SU-DHL-6 (cell line): ENCODE data around the gene SLC19A2.

Experiments
- H2AFZ ChIP-seq: fragments of 200-600 bp; sonication (generic); 2 replicates; pipeline ENCODE4 v1.6.1; 2014; ENCODE audit warnings: low read depth, mild to moderate bottlenecking, moderate library complexity, mixed read lengths, antibody characterized with exemption, low read length; ENCODE audit not compliant: severe bottlenecking
- H3F3A ChIP-seq: fragments of 200-600 bp; shearing (Covaris generic); 2 replicates; pipeline ENCODE4 v1.6.0; 2016; ENCODE audit warnings: antibody characterized with exemption, mild to moderate bottlenecking; ENCODE audit not compliant: insufficient read depth
- H3K27ac ChIP-seq: fragments of 200-600 bp; sonication (generic); 2 replicates; pipeline ENCODE4 v1.5.1; 2016; ENCODE audit warnings: low read depth, mild to moderate bottlenecking, low read length, moderate library complexity, mixed read lengths
- H3K27me3 ChIP-seq: fragments of 200-600 bp; sonication (generic), shearing (Covaris generic); 2 replicates; pipeline ENCODE4 v1.6.0; 2014; ENCODE audit warnings: mild to moderate bottlenecking, low read length
- H3K36me3 ChIP-seq: fragments of 200-600 bp; sonication (generic); 2 replicates; pipeline ENCODE4 v1.6.1; 2014; ENCODE audit warnings: mild to moderate bottlenecking, low read length, mixed read lengths
- H3K4me2 ChIP-seq: fragments of 300-600, 200-600 bp; shearing (Covaris generic), sonication (generic); 2 replicates; pipeline ENCODE4 v1.6.0; 2014; ENCODE audit warnings: low read length, low read depth, mild to moderate bottlenecking; ENCODE audit not compliant: poor library complexity, severe bottlenecking
- H3K4me3 ChIP-seq: fragments of 200-600 bp; sonication (generic); 2 replicates; pipeline ENCODE4 v1.5.1; 2014; ENCODE audit warnings: antibody characterized with exemption, low read length, mild to moderate bottlenecking, mixed read lengths; ENCODE audit not compliant: insufficient read depth, poor library complexity, severe bottlenecking
- H3K79me2 ChIP-seq: fragments of 200-600 bp; sonication (generic); 2 replicates; pipeline ENCODE4 v1.6.1; 2014; ENCODE audit warnings: mild to moderate bottlenecking, low read length, moderate library complexity; ENCODE audit not compliant: insufficient read depth
- H3K9ac ChIP-seq: fragments of 200-600 bp; sonication (generic); 2 replicates; pipeline ENCODE4 v1.7.0; 2014; ENCODE audit warnings: mild to moderate bottlenecking, low read length
- H3K9me2 ChIP-seq: fragments of 200-600 bp; sonication (generic); replicated peaks from 2 replicates; pipeline ENCODE4 v1.6.1; 2014; ENCODE audit warnings: low read length; ENCODE audit not compliant: insufficient read depth
- H3K9me3 ChIP-seq: fragments of 200-600 bp; sonication (generic); 2 replicates; pipeline ENCODE4 v1.6.1; 2014; ENCODE audit warnings: low read length, mixed read lengths; ENCODE audit not compliant: insufficient read depth
- H4K20me1 ChIP-seq: fragments of 200-600 bp; sonication (generic); 2 replicates; pipeline ENCODE4 v1.6.1; 2014; ENCODE audit warnings: low read depth, mild to moderate bottlenecking, antibody characterized with exemption, low read length, moderate library complexity, mixed read lengths
- CTCF ChIP-seq: fragments of 200-600 bp; sonication (generic); IDR thresholded peaks from one replicate; pipeline ENCODE4 v1.5.1; 2017; ENCODE audit warnings: antibody characterized with exemption, mild to moderate bottlenecking, low read length, moderate library complexity; ENCODE audit not compliant: insufficient read depth, poor library complexity, severe bottlenecking
- EZH2phosphoT487 ChIP-seq: fragments of 200-600 bp; sonication (generic), shearing (Covaris generic); conservative IDR thresholded peaks from 2 replicates; pipeline ENCODE4 v1.6.1; 2018; ENCODE audit warnings: mild to moderate bottlenecking, antibody characterized with exemption, low read length, moderate library complexity, mixed read lengths

The SLC19A2 gene

GRCh38 chr1:169462385-169462784, 23.4 kb downstream of the SLC19A2 start:
- no peaks in the 10 kb centered on the region for H3K9me2 ChIP-seq
- no peak overlapping the region for H3K4me2 ChIP-seq
- no peak overlapping the region for H3K27ac ChIP-seq
- no peak for TF ChIP-seq CTCF
- no peak for TF ChIP-seq EZH2phosphoT487
- H4K20me1 ChIP-seq = no peaks in the 10 kb centered on the region
- H2AFZ ChIP-seq = no peak overlapping the region
- no peak overlapping the region for H3K9ac ChIP-seq
- H3F3A ChIP-seq = no peaks in the 10 kb centered on the region
- H3K36me3 ChIP-seq = no peaks in the 10 kb centered on the region
- H3K27me3 ChIP-seq = no peaks in the 10 kb centered on the region
- H3K4me3 ChIP-seq = no peak overlapping the region
- no peaks in the 10 kb centered on the region for H3K79me2 ChIP-seq
- peaks cover 2% of the 10 kb centered on the region; the same call in 1 of the 2 replicates for H3K9me3 ChIP-seq

- TF ChIP-seq EZH2phosphoT487 = no peak
- TF ChIP-seq CTCF = no peak
- Histone ChIP-seq H3K4me2 (no peak overlapping the region), H2AFZ (no peak overlapping the region)
Measured at GRCh38 chr1:169461390-169462000, 24.2 kb downstream of the SLC19A2 start.

GRCh38 chr1:169460191-169460833, 25.4 kb downstream of the SLC19A2 start:
- Histone ChIP-seq H3K4me3 (no peak overlapping the region), H3K79me2 (no peaks in the 10 kb centered on the region)

More at GRCh38 chr1:169461390-169462000, 24.2 kb downstream of the SLC19A2 start:
- H3K79me2 ChIP-seq = no peaks in the 10 kb centered on the region
- no peak overlapping the region for H3K27ac ChIP-seq
- 0 out of 2 replicates have a peak, but pooled peaks cover 2% of the 10 kb centered on the region for H3K36me3 ChIP-seq
- H3K27me3 ChIP-seq = no peaks in the 10 kb centered on the region
- H4K20me1 ChIP-seq = no peaks in the 10 kb centered on the region
- H3K9me2 ChIP-seq = no peaks in the 10 kb centered on the region
- no peak overlapping the region for H3K4me3 ChIP-seq
- no peaks in the 10 kb centered on the region for H3F3A ChIP-seq
- peaks cover 8% of the 10 kb centered on the region; the same call in 1 of the 2 replicates for H3K9me3 ChIP-seq
- H3K9ac ChIP-seq = no peak overlapping the region

More at GRCh38 chr1:169460191-169460833, 25.4 kb downstream of the SLC19A2 start:
- H3K4me2 ChIP-seq = no peak overlapping the region
- no peak overlapping the region for H3K9ac ChIP-seq
- H3K36me3 ChIP-seq = 0 out of 2 replicates have a peak, but pooled peaks cover 2% of the 10 kb centered on the region
- H3F3A ChIP-seq = no peaks in the 10 kb centered on the region
- no peaks in the 10 kb centered on the region for H4K20me1 ChIP-seq
- no peak overlapping the region for H3K27ac ChIP-seq
- no peaks in the 10 kb centered on the region for H3K27me3 ChIP-seq
- H3K9me3 ChIP-seq = peaks cover 8% of the 10 kb centered on the region; the same call in 1 of the 2 replicates
- no peak overlapping the region for H2AFZ ChIP-seq
- TF ChIP-seq EZH2phosphoT487 (no peak), CTCF (no peak)
- H3K9me2 ChIP-seq = no peaks in the 10 kb centered on the region
